GM18511 (cell line): ENCODE data around the gene APOBEC4.
"Not testable (repeated sequence)": the region's sequence is repeated elsewhere in the genome, so short reads cannot be mapped to it uniquely, and the experiment has no call there.

Experiments
- ATAC-seq: cut with Tn5 transposase; IDR thresholded peaks from one replicate; pipeline ENCODE4 v1.9.1; 2021; ENCODE audit warnings: mild to moderate bottlenecking, moderate library complexity; ENCODE audit not compliant: unreplicated experiment

Gene APOBEC4

DNA sequence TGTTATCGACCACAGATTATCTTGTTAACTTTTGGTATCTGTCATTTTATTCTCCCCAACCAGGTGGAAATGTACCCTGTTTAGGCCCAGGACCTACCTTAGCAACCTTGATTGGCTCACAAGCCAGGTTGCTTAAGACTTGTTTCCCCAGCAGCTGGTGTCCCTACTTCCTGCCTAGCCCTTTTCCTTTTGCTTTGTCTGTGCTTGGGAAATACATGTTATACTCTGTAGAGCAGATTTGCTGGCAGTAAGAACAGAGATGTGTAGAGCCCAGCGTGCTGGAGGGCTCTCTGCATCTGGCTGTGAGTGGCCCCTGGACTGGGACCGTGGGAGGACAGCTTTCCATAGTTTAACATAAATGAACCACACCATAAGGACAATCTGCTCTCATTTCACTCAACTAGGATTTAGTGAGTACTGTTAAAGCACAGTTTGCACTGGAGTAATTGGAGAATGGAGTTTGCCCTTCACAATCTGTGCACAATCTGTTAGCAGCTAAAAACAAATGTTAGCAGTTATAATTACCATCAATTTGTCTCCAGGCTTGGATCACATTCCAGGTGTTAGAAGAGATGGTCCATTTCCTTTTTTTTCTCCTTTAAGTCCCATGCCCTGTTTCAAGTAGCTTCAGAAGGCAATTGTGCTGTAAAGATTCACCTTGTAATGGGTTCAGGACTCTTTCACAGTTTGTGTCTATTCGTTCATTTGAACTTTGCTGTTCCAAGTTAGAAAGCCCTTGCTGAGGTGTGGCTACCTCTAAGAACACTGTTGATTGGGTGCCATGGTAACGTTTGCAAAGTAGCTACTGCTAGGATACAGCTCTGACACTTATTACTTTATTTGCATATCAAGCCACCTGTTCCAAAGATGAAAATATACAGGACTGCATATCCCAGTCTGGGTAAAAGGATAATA, at the start of gene APOBEC4:
APOBEC4 (minus strand) TSS at position 770 of the 915 bp plus-strand sequence. CDS start 4,535 bp downstream, outside the sequence.
- ATAC-seq, result no peak

DNA sequence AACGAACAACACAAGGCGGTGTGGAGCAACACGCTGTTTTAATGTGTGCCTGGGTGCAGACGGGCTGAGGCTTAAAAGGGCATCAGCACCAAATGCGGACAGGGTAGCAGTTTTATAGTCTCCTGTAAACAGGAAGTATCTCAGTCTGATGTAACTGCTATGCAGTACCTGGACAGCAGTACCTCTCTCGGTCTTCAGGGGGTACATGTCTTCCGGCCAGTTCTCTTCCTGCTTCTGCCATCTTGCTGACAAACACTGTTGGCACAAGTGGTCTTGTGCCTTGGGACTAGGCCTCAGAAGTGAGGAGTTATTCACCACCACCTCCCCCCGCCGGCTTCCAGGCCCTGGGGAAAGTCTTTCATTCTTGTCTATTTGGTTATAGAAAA, 49.7 kb upstream of the APOBEC4 start:
- ATAC-seq, result no peak

DNA sequence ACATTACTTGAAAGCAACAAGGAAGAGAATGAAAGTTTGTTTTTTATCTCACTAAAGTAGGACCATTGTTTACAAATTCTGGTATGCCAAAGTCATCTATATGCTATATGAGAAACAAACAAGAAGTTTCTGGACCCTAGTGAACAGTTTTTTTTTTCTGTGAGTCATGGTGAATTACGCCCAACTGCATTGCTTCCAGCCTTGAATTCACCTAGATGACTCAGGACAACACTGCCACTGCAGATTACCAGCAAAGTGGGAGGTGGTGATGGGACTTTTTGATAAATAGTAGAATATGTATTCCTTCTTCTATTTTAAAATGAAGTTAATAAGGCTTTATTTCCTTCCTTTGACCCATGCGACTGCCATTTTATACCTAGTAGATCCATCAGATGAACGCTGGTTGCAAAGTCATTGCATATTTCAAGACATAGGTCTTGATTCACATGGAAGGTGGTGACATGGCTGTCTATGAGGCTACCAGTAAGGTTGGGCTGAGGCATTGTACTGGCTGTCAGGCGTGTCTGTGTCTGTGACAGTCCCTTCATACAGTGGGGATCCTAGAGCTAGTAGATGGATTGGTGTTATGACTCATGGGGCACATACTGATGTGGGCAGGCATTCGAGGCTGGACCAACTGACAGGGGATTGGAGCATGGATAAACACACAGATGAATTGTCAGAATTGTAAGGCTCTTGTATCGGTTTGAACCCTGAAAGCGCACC, 49.1 kb upstream of the APOBEC4 start:
- no peak for ATAC-seq

DNA sequence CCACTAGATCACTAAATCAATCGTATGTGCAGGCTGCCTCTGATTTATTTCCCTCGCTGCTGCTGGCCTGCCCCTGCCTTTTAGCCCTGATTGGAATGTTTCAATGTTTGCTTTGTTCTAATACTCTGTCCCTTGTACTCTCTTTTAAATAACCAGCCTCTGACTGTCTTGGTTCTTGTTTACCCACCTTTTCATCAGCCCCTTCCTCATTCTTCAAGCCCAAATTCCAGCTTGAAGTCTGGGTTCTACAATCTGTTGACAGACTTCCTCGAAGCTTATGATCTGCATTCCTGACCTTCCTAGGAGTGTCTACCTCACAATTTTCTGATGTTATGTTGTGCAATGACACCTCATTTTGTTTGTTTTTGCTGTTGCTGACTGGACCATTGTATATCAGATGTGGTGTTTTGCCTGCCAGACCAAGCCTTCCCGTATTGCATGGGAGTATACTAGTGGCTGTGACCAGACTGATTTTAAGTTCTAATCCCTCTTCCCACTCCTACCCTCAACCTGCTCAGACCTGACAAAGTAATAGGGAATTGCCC, 46.6 kb upstream of the APOBEC4 start:
- ATAC-seq, result no peak

DNA sequence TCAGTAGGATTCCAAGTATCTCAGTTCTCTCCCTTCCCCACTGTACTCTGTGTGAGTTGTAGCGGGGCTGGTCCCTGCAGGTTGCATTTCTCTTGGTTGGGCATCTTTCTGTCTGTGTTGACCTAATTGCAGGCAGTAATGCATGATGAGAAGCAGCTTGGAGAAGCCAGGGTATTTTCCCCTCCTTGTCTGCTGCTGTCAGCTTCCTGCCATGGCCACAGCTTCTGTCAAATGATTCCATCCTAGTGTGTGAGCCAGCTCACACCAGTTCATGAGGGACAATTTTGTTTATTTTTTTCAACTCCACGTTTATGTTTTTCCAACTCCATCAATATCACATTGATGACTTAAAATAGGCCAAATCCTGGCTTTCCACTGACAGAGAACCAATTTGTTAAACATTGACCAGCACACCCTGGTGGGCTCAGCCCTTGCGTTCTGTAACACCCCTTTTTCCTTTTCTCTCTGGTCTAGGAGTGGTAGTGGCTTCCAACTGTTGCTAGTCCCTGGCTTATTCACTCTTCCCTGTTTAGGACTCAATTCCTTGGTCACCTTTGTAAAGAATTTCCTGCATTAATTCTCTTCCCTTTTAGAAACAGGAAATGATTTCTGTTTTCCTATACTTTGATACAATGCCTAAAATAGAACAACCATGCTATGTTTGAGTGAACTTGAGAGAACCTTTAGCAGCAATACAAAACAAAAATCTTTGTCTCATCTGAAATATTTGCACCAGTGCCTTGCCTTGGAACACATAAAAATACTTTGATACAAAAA, 44.9 kb upstream of the APOBEC4 start:
- no peak for ATAC-seq

- ATAC-seq, result no peak
Observed at GRCh38 chr1:183696981-183697380, 43.9 kb upstream of the APOBEC4 start.

DNA sequence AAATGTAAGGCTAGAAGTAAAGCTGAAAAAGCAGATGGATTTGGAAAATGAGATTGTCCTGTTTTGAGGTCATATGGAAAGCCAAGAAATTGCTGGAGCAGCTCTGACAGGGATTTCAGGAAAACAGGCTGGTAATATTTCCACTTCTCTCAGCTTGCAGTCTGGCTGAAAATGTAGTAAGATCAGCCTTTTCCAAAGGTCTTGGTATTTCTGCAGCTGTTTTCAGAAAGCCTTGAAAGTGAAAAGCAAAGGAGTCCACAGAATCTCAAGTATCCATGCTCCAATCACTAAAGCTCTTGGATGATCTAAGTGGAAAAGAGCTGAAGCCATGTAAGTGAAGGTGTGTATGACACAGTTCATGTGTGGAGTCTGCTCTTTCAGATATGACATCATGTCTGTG, 41.6 kb upstream of the APOBEC4 start:
- no peak for ATAC-seq

GRCh38 chr1:183694066-183694465, 41.0 kb upstream of the APOBEC4 start:
- no peak for ATAC-seq

- no peak for ATAC-seq
Observed at GRCh38 chr1:183693521-183693920, 40.4 kb upstream of the APOBEC4 start.

- peak; percentile 89 for ATAC-seq
Observed at GRCh38 chr1:183689762-183690204, 36.7 kb upstream of the APOBEC4 start.

DNA sequence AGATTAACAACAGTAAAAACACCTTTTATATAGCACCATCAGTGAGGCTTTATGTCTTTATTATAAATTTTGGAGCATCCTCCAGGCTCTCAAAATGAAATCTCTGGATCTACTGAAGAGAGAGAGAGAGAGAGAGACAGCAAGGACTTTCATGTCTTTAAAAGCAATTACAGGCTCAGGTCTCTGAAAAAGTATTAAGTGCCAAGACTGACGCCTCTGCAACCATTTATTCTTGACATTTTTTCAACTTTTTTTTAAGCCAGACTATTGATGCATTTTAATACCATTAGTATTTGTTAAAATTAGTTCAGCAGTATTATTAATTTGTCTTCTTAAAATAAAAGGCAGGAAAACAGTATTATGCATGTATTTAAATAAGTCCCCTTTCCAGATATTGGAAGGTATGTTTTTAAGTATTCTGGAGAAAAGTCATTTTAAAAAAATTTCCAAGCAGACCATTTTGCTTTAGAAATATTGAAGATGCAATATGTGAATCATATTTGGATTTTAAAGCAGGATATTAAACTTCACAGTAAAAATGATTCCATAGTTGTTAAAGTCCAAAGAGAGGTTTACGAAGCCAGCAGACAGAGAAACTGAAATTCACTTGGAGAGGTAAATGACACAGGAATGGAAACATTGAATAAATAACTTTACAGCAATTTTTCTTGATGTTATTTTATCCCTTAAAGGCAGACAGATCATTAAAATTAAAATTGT, 35.4 kb upstream of the APOBEC4 start:
- no peak for ATAC-seq

- no peak for ATAC-seq
Observed at GRCh38 chr1:183687546-183688304, 34.6 kb upstream of the APOBEC4 start.

GRCh38 chr1:183686229-183686628, 33.1 kb upstream of the APOBEC4 start:
- ATAC-seq, result no peak

GRCh38 chr1:183685112-183685713, 32.1 kb upstream of the APOBEC4 start:
- no peak for ATAC-seq

- ATAC-seq, result not testable (repeated sequence)
Observed at GRCh38 chr1:183679363-183679762, 26.2 kb upstream of the APOBEC4 start.

DNA sequence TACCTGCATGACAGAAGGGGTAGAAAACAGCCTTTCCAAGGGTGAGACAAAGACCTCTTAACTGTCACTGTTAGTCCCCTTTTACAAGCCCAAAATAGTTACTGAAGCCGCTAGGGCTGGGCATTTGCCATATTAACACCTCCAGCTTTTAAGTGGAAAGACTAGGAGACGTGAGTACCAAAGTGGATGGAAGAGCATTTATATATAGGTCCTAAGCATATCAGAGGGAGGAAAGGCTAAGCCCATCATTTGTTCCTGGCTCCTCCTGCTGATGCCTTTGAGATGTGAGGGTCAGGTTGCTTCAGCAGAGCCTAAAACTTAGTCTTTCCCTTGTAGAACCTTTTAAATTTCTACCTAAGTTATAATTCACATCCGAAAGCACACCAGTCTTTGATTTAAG, 25.7 kb upstream of the APOBEC4 start:
- no peak for ATAC-seq

DNA sequence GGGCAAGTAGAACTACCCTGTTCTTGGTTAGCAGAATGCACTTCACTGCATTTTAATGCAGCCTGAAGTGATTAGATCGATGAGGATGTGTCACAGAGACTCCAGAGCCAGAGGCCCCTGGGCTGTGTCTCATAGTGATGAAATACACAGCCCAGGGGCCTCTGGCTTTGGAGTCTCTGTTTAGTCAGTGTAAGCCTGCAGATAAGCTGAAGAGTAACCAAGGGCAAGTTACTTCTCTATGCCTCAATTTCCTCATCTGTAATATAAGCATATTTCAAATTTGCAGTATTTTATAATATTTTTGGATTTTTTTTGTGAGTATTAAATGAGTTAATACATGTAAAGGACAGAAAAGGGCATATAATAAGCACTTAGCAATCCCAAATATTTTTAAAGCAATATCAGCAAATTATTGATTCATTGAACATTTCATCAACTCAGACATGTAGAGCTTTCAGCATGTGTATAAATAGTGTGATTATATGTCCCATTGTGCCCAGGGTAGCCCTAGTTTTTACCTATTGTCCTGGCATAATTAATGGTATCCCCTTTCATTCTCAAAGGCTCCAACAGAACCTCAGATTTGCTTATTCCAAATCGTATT, 23.6 kb upstream of the APOBEC4 start:
- ATAC-seq, result no peak

GRCh38 chr1:183675883-183676585, 22.9 kb upstream of the APOBEC4 start:
- ATAC-seq, result no peak
